ENCODE results near the gene TMPRSS11F.
"Not testable (repeated sequence)": the region's sequence is repeated elsewhere in the genome, so short reads cannot be mapped to it uniquely, and the experiment has no call there.

The TMPRSS11F gene

DNA sequence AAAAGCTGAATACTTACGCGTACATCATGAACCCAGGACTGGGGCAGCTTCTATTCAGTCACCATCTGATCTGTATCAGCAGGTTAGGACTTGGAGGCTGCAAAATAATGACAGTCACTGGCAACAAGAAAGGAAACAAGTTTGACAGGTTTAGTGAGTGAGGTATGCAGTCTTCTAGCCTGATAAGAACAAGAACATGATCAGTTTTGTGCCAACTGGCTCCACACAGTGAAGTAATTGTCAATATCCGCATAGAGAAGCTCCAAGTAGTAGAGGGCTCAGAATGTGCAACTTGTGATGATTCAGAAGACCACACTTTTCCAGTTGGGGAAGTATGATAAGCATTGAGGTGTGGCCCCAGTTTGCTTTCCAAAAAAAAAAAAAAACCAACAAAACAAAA, at the start of gene TMPRSS11F:
TSS of gene TMPRSS11F (minus strand) at position 77 of the 400 bp plus-strand sequence. CDS start at position 28, 49 bp downstream.
- no peak for FAIRE-seq
- no peak for DNase-seq (ENCODE audit: low spot score)

- DNase-seq (ENCODE audit: low spot score): no peak
- FAIRE-seq: no peak
Observed at GRCh38 chr4:68176904-68177303, 47.2 kb upstream of the TMPRSS11F start.

- no peak for DNase-seq (ENCODE audit: low spot score)
Observed at GRCh38 chr4:68176500-68176899, 46.8 kb upstream of the TMPRSS11F start.

GRCh38 chr4:68175562-68176155, 46.0 kb upstream of the TMPRSS11F start:
- FAIRE-seq (no peak), DNase-seq (ENCODE audit: low spot score) (peak; percentile 57)

More at GRCh38 chr4:68176500-68176899, 46.8 kb upstream of the TMPRSS11F start:
- no peak for FAIRE-seq

DNA sequence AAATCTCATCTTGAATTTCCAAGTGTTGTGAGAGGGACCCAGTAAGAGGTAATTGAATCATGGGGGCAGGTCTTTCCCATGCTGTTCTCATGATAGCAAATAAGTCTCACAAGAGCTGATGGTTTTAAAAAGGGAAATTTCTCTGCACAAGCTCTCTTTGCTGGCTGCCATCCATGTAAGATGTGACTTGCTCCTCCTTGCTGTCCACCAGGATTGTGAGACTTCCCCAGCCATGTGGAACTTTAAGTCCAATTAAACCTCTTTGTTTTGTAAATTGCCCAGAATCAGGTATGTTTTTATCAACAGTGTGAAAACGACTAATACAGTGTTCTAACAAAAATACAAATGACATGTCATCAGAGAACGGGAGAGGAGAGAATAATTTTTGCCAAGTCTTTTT, 44.7 kb upstream of the TMPRSS11F start:
- FAIRE-seq; DNase-seq (ENCODE audit: low spot score): not testable (repeated sequence)

GRCh38 chr4:68172147-68172546, 42.5 kb upstream of the TMPRSS11F start:
- FAIRE-seq; DNase-seq (ENCODE audit: low spot score): not testable (repeated sequence)

DNA sequence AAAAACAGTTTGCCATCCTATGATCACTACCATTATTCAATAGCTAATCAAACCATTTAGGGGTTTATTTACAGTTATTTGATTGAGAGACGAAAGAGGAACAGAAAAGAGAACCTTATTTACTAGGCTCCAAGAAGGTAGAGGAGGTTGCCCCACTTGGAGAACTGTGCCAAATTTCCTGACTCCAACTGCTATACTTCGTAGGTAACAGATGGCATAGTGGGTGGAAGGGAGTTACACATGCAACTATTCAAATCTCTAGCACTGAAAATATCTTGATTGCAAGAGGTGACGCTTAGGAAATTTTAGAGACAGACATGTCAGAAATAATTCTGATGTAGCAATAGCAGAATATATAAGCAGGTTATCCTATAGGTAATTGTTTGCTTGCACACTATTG, 38.0 kb upstream of the TMPRSS11F start:
- no peak for FAIRE-seq

DNA sequence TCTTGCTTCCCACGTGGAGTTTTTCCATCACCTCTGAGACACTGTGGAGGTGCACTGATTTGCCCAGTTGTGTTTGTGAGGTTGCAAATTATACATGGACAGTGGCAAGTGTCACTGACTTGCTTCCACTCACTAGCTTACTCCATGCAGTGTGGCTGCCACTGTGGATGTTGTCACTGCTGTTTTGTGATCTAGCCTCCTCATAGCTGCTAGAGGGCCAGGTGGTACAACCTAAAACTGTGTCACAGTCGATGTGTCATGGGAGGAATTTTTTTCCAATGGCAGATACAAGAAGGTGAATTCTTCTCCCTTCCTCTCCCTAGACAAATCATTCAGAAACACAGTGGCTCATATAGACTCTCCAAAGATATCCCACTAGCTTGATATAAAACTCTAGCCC, 37.5 kb upstream of the TMPRSS11F start:
- DNase-seq (ENCODE audit: low spot score) (no peak), FAIRE-seq (no peak)

More for the DNA sequence above, 38.0 kb upstream of the TMPRSS11F start:
- DNase-seq (ENCODE audit: low spot score): no peak

GRCh38 chr4:68163754-68164153, 34.1 kb upstream of the TMPRSS11F start:
- DNase-seq (ENCODE audit: low spot score): no peak
- no peak for FAIRE-seq

DNA sequence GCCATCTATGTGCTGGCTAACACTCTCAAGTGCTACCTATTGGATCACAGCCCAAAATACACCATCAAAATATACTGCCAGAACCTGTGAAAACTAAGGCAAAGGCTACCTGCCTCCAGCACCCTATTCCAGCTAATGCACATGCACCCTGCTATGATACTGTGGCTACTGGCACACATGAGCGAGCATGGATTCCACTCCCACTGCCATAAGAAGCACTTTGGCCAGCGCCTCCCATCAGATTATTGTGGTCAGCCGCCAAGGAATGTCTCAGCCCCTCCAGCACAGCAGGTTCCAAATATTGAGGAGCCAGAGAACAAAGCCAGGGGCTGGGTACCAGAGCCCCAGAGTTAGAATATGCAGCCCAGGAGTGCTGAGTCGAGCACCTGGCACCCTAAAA, 32.5 kb upstream of the TMPRSS11F start:
- DNase-seq (ENCODE audit: low spot score) (no peak), FAIRE-seq (peak; percentile 9)

- peak; percentile 62 for DNase-seq (ENCODE audit: low spot score)
- no peak for FAIRE-seq
Observed at GRCh38 chr4:68152411-68152810, 22.7 kb upstream of the TMPRSS11F start.

GRCh38 chr4:68148800-68149685, 19.4 kb upstream of the TMPRSS11F start:
- FAIRE-seq: no peak

DNA sequence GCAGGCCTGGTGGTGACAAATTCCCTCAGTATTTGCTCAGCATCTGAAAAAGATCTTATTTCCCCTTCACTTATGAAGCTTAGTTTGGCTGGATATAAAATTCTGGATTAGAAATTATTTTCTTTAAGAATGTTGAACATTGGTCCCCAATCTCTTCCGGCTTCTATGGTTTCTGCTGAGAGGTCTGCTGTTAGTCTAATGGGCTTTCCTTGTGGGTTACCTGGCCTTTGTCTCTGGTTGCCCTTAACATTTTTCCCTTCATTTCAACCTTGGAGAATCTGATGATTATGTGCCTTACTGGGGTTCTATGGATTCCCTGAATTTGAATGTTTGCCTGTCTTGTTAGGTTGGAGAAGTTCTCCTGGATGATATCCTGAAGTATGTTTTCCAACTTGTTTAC, 17.4 kb upstream of the TMPRSS11F start:
- DNase-seq (ENCODE audit: low spot score): no peak
- FAIRE-seq: no peak

More at GRCh38 chr4:68148800-68149685, 19.4 kb upstream of the TMPRSS11F start:
- no peak for DNase-seq (ENCODE audit: low spot score)

DNA sequence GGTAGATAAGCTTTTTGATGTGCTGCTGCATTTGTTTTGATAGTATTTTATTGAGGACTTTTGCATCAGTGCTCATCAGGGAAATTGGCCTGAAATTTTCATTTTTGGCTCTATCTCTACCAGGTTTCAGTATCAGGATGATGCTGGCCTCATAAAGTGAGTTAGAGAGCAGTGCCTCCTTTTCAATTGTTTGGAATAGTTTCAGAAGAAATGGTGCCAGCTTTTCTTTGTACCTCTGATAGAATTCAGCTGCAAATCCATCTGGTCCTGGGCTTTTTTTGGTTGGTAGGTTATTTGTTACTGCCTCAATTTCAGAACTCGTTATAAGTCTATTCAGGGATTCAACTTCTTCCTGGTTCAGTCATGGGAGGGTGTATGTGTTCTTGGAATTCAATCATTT, 15.6 kb upstream of the TMPRSS11F start:
- DNase-seq (ENCODE audit: low spot score) (no peak), FAIRE-seq (no peak)

DNA sequence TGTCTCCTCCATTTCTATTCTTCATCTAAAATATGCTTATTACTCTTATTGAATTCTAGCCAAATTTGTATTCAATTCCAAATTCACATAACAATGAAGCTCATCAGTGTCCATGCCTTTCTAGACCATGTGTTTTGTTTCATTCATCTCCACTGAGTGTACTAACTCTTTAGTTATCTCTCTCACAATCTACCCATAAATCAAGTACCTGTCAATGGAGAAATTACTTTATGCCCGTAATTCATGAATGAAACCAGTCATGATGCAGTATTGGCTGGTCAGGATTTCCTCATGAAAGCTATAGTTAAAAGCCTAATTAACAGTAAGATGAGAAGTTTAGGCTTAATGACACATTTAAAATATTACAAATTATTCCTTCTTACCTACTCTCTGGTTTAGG, 12.2 kb upstream of the TMPRSS11F start:
- FAIRE-seq (no peak), DNase-seq (ENCODE audit: low spot score) (no peak)

DNA sequence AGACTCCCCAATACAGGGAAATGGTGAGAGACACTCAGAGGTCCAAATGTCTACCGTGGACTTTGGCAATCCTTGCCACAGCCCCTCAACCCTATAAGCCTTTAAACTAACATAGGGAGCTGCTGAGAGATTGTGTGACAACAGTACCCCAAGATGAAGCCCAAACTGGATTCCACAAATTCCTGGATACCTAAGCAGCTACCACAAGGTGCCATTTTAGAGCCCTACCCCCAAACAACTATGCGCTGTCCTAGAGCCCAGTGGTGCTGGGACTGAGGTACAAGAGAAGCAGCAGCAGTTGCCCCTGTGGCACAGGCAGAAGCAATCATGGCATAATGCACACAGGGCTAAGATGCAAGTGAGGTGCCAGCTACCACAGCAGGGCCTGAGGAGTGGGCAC, 2.7 kb upstream of the TMPRSS11F start:
- no peak for DNase-seq (ENCODE audit: low spot score)
- no peak for FAIRE-seq

- no peak for DNase-seq (ENCODE audit: low spot score)
- FAIRE-seq: no peak
Observed at GRCh38 chr4:68124262-68124661, 5.4 kb downstream of the TMPRSS11F start.

GRCh38 chr4:68123525-68123924, 6.1 kb downstream of the TMPRSS11F start:
- no peak for FAIRE-seq
- no peak for DNase-seq (ENCODE audit: low spot score)

DNA sequence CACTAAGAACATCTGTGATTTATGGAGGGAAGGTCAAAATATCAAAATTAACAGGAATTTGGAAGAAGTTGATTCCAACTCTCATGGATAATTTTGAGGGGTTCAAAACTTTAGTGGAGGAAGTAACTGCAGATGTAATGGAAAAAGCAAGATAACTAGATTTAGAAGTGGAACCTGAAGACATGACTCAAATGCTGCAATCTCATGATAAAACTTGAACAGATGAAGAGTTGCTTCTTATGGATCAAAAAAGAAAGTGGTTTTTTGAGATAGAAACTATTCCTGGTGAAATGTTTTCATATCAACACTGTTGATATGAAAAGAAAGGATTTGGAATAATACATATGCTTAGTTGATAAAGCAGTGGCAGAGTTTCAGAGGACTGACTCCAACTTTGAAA, 9.7 kb downstream of the TMPRSS11F start:
- no peak for FAIRE-seq

GRCh38 chr4:68110441-68110840, 19.2 kb downstream of the TMPRSS11F start:
- FAIRE-seq: no peak

More for the DNA sequence above, 9.7 kb downstream of the TMPRSS11F start:
- no peak for DNase-seq (ENCODE audit: low spot score)

GRCh38 chr4:68109868-68110267, 19.8 kb downstream of the TMPRSS11F start:
- FAIRE-seq: no peak
- no peak for DNase-seq (ENCODE audit: low spot score)

More at GRCh38 chr4:68110441-68110840, 19.2 kb downstream of the TMPRSS11F start:
- no peak for DNase-seq (ENCODE audit: low spot score)

DNA sequence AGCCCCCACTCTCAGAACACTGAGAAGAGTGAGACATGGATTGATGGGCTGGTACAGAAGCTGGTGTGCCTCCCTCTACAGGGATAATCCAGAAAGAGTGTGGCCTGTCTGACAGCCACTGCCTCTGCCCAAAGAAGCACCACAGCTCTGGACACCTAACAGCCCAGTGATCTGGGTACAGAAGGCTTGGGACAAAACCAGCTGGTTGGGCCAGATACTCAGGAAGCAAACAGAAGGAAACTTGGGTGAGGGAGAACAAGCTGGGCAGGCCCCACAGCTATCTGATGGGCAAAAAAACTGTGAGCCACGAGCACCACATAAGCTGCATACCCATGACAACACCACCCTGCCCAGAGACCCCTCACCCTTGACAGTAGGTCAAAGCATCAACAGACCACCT, 46.9 kb downstream of the TMPRSS11F start:
- FAIRE-seq: no peak
- no peak for DNase-seq (ENCODE audit: low spot score)
